Mammary epithelial cell (primary cell): ENCODE data around the gene ACYP2.

Experiments used
- CTCF ChIP-seq, 2 donors: IDR thresholded peaks in 1 of 2; conservative IDR thresholded peaks in 1 of 2; 2 replicates each; pipeline ENCODE4 v1.5.1; 2011 to 2012; ENCODE audit warnings: inconsistent platforms in 2 of 2, low read length in 2 of 2, mild to moderate bottlenecking in 2 of 2, control low read depth in 1 of 2, low read depth in 1 of 2; ENCODE audit not compliant: insufficient read depth in 1 of 2; ENCODE audit errors: extremely low read depth in 1 of 2
- EZH2 ChIP-seq: IDR thresholded peaks from 2 replicates; pipeline ENCODE4 v1.6.1; 2012; ENCODE audit warnings: low read length, inconsistent platforms, borderline replicate concordance

GRCh38 chr2:54240515-54241469, 125.4 kb downstream of the ACYP2 start:
- TF ChIP-seq EZH2 (no peak), CTCF (conservative IDR thresholded peaks at IDR 0.05 in 1 of 2, IDR thresholded peaks at IDR 0.05 in 1 of 2; ENCODE audit: extremely low read depth in 1 of 2, insufficient read depth in 1 of 2, low read depth in 1 of 2, low read length in 2 of 2) (no peak)
